SK-N-SH (cell line): Measurements from ENCODE around the gene RDX. TPM values are rescaled to one million over a fixed set of nuclear protein-coding genes. Genes with fewer than 3 reads are reported as not detected.

Experiments
- CTCF ChIA-PET: fragments of 300-600, 350-600 bp; formaldehyde crosslinking; extraction: SDS; loops from one replicate; lab custom pipeline; 2021; lab: Yijun Ruan, JAX
- POLR2A ChIA-PET: fragments of 350-600 bp; sonication (Branson Sonifier 250); formaldehyde crosslinking; extraction: SDS; loops from one replicate; lab custom pipeline; 2020; ENCODE audit warnings: antibody characterized with exemption, inconsistent platforms; lab: Yijun Ruan, JAX
- DNase-seq: peaks from one replicate; pipeline ENCODE4 v3.0.0; 2012
- H2AFZ ChIP-seq: fragments of 200-600 bp; sonication (generic); 2 replicates; pipeline ENCODE4 v1.8.1; 2016; ENCODE audit warnings: antibody characterized with exemption, mild to moderate bottlenecking, low read depth
- H3F3A ChIP-seq: fragments of 200-600 bp; sonication (generic); replicated peaks from 2 replicates; pipeline ENCODE3; 2016; ENCODE audit warnings: antibody characterized with exemption, mild to moderate bottlenecking; ENCODE audit not compliant: insufficient read depth
- H3K27ac ChIP-seq, 2 experiments: fragments of 200-500 bp in 1 of 2; fragments of 200-600 bp in 1 of 2; sonication (Bioruptor generic) in 1 of 2; sonication (generic), shearing (Covaris generic) in 1 of 2; 2 replicates each; pipeline versions ENCODE4 v1.5.1 to v1.6.1; 2014 to 2016; ENCODE audit warnings: low read depth in 2 of 2, inconsistent platforms in 1 of 2, low read length in 1 of 2, mild to moderate bottlenecking in 1 of 2, mixed read lengths in 1 of 2
- H3K27me3 ChIP-seq: fragments of 200-600 bp; sonication (generic), shearing (Covaris generic); 2 replicates; pipeline ENCODE4 v1.6.1; 2016; ENCODE audit warnings: mixed run types; ENCODE audit not compliant: insufficient read depth
- H3K36me3 ChIP-seq, 2 experiments: fragments of 200-500 bp in 1 of 2; fragments of 200-600 bp in 1 of 2; sonication (Bioruptor generic) in 1 of 2; sonication (generic) in 1 of 2; replicated peaks in 1 of 2; 2 replicates each; pipeline versions ENCODE3 to v1.5.1; 2014 to 2016; ENCODE audit warnings: low read length in 1 of 2, mild to moderate bottlenecking in 1 of 2; ENCODE audit not compliant: insufficient read depth in 2 of 2, control insufficient read depth in 1 of 2
- H3K4me1 ChIP-seq, 2 experiments: fragments of 200-500 bp in 1 of 2; fragments of 200-600 bp in 1 of 2; sonication (Bioruptor generic) in 1 of 2; sonication (generic), shearing (Covaris generic) in 1 of 2; 2 replicates each; pipeline versions ENCODE4 v1.5.1 to v1.6.1; 2014 to 2016; ENCODE audit warnings: low read depth in 1 of 2, low read length in 1 of 2, mixed run types in 1 of 2; ENCODE audit not compliant: insufficient read depth in 2 of 2, control insufficient read depth in 1 of 2
- H3K4me2 ChIP-seq: fragments of 200-600 bp; sonication (generic), shearing (Covaris generic); 2 replicates; pipeline ENCODE4 v1.6.1; 2017; ENCODE audit warnings: mixed run types
- H3K4me3 ChIP-seq, 2 experiments: fragments of 200-500 bp in 1 of 2; fragments of 200-600 bp in 1 of 2; sonication (Bioruptor generic) in 1 of 2; sonication (generic), shearing (Covaris generic) in 1 of 2; 2 replicates each; pipeline versions ENCODE4 v1.5.1 to v1.8.1; 2014 to 2016; ENCODE audit warnings: low read depth in 2 of 2, inconsistent platforms in 1 of 2, low read length in 1 of 2, mild to moderate bottlenecking in 1 of 2, mixed read lengths in 1 of 2, moderate library complexity in 1 of 2
- H3K79me2 ChIP-seq: fragments of 200-600 bp; sonication (generic); 2 replicates; pipeline ENCODE4 v1.8.1; 2017; ENCODE audit warnings: mild to moderate bottlenecking; ENCODE audit not compliant: insufficient read depth
- H3K9ac ChIP-seq: fragments of 200-600 bp; sonication (generic); 2 replicates; pipeline ENCODE4 v1.6.1; 2017; ENCODE audit warnings: mixed run types
- H3K9me2 ChIP-seq: fragments of 200-600 bp; sonication (generic); 2 replicates; pipeline ENCODE4 v1.6.1; 2017; ENCODE audit warnings: mixed run types
- H3K9me3 ChIP-seq: fragments of 200-600 bp; sonication (generic); 2 replicates; pipeline ENCODE4 v1.6.1; 2017; ENCODE audit warnings: mixed run types, mild to moderate bottlenecking, moderate library complexity
- H4K20me1 ChIP-seq: fragments of 200-600 bp; sonication (generic); 2 replicates; pipeline ENCODE4 v1.6.1; 2017; ENCODE audit warnings: mild to moderate bottlenecking, mixed run types; ENCODE audit not compliant: insufficient read depth
- CHD2 ChIP-seq: fragments of 150-350 bp; IDR thresholded peaks from 2 replicates; pipeline ENCODE4 v1.6.1; 2018; ENCODE audit warnings: low read length; ENCODE audit not compliant: partially characterized antibody
- ELF1 ChIP-seq: IDR thresholded peaks from 2 replicates; pipeline ENCODE4 v1.4.0; 2012
- EP300 ChIP-seq, 2 experiments: IDR thresholded peaks; 2 replicates each; pipeline versions ENCODE4 v1.4.0 to v1.6.1; 2012; ENCODE audit warnings: borderline replicate concordance in 1 of 2, low read depth in 1 of 2, low read length in 1 of 2
- EZH2phosphoT487 ChIP-seq: fragments of 200-600 bp; sonication (generic); IDR thresholded peaks from 2 replicates; pipeline ENCODE4 v1.6.1; 2017; ENCODE audit warnings: low read depth, mixed run types, mild to moderate bottlenecking, antibody characterized with exemption, moderate library complexity, borderline replicate concordance
- FOXJ3 ChIP-seq: sonication (generic); formaldehyde crosslinking; IDR thresholded peaks from 2 replicates; pipeline ENCODE4 v1.5.1; 2020; ENCODE audit warnings: mild to moderate bottlenecking, missing genetic modification reagents
- GATA2 ChIP-seq: sonication (generic); formaldehyde crosslinking; IDR thresholded peaks from 2 replicates; pipeline ENCODE4 v1.5.0; 2020; ENCODE audit warnings: mild to moderate bottlenecking, missing genetic modification reagents
- JUND ChIP-seq: IDR thresholded peaks from 2 replicates; pipeline ENCODE4 v1.4.0; 2012
- MXI1 ChIP-seq: IDR thresholded peaks from 2 replicates; pipeline ENCODE4 v1.6.1; 2012; ENCODE audit warnings: mild to moderate bottlenecking, low read depth, low read length, improper control_type of control experiment
- NFIC ChIP-seq: IDR thresholded peaks from 2 replicates; pipeline ENCODE4 v1.4.0; 2012; ENCODE audit warnings: borderline replicate concordance
- NRF1 ChIP-seq: IDR thresholded peaks from 2 replicates; pipeline ENCODE4 v1.6.1; 2012; ENCODE audit warnings: low read depth, mild to moderate bottlenecking, low read length
- RAD21 ChIP-seq: IDR thresholded peaks from 2 replicates; pipeline ENCODE4 v1.6.1; 2012; ENCODE audit warnings: mild to moderate bottlenecking, low read length
- RFX5 ChIP-seq: IDR thresholded peaks from 2 replicates; pipeline ENCODE4 v1.6.1; 2012; ENCODE audit warnings: mild to moderate bottlenecking, improper control_type of control experiment, low read length
- RXRA ChIP-seq: IDR thresholded peaks from 2 replicates; pipeline ENCODE4 v1.4.0; 2012; ENCODE audit warnings: low read depth, mild to moderate bottlenecking, borderline replicate concordance
- SIN3A ChIP-seq: IDR thresholded peaks from 2 replicates; pipeline ENCODE4 v1.6.1; 2012; ENCODE audit warnings: low read depth, mild to moderate bottlenecking, low read length, moderate library complexity, borderline replicate concordance
- TAF1 ChIP-seq: IDR thresholded peaks from 2 replicates; pipeline ENCODE4 v1.6.1; 2012; ENCODE audit warnings: low read depth, mild to moderate bottlenecking, low read length, moderate library complexity, borderline replicate concordance
- TCF12 ChIP-seq: IDR thresholded peaks from 2 replicates; pipeline ENCODE4 v1.4.0; 2012
- TEAD4 ChIP-seq: IDR thresholded peaks from 2 replicates; pipeline ENCODE4 v1.4.0; 2012; ENCODE audit warnings: mild to moderate bottlenecking, borderline replicate concordance; ENCODE audit not compliant: insufficient read depth
- WGBS: methylation state at CpG from one replicate; pipeline ENCODE4 v1.1.6; 2017; ENCODE audit warnings: low lambda C conversion rate; 5-methylcytosine and 5-hydroxymethylcytosine counted together
- polyA plus RNA-seq, 3 experiments: library from polyadenylated mRNA; depleted of rRNA; stranded (reverse); fragments of >200 nt; gene quantifications; 2 replicates each; pipeline ENCODE4 v1.2.3, GENCODE V29; 2012
- TF ChIP-seq, protein P1 (sequence below): IDR thresholded peaks from 2 replicates; pipeline ENCODE4 v1.4.0; 2012; ENCODE audit warnings: low read depth
- TF ChIP-seq, protein P2 (sequence below): IDR thresholded peaks from 2 replicates; pipeline ENCODE4 v1.4.0; 2012; ENCODE audit warnings: low read depth, borderline replicate concordance
- TF ChIP-seq, protein P3 (sequence below): IDR thresholded peaks from 2 replicates; pipeline ENCODE4; 2012
- TF ChIP-seq, protein P4 (sequence below): fragments of 200-600 bp; sonication (generic); IDR thresholded peaks from 2 replicates; pipeline ENCODE4 v1.6.1; 2017; ENCODE audit warnings: antibody characterized with exemption, mild to moderate bottlenecking, moderate library complexity
- TF ChIP-seq, protein P5 (sequence below): IDR thresholded peaks from 2 replicates; pipeline ENCODE4 v1.4.0; 2012; ENCODE audit warnings: low read depth, borderline replicate concordance

Gene RDX
- polyA plus RNA-seq, 1 of the 3 experiments (the other 2 are of a cell fraction), result 29.4 TPM

DNA sequence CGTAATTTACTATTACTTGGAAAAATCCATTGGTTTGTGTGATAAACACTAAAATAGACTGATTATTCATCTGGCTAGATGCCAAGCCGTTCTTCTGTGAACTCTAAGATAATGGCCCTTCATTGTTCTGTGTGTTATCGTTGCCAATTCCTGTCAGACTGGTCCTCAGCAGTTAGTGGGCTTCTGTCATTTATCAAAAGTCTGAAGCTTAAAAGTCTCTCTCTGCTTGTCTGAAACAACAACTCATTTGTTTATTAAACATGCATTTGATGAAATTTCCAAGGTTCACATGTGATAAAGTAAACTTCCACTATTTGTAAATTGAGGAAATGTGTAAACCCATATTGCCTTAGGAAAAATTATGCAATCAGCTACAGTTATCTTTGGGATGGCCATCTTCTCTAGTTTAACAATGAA, 21.1 kb upstream of the RDX start:
- 16% methylated on average over 3 of the region's 3 CpGs for WGBS
- ChIA-PET CTCF (interaction anchor here (0.9 to 1.1 kb wide), 3 partner anchors 9 to 24 kb away, joined by 3 read pairs; no protein-coding TSS in a partner anchor), POLR2A (no interaction called here)
- Histone ChIP-seq H2AFZ (no peak overlapping the region), H3K9me2 (no peaks in the 10 kb centered on the region), H3F3A (peaks cover 2% of the 10 kb centered on the region), H3K4me3 (no peak overlapping the region), H3K4me1 (peaks cover 15 to 25% of the 10 kb centered on the region in 2 experiments; a peak in 3 of 4 replicates), H3K79me2 (no peaks in the 10 kb centered on the region), H3K4me2 (0 out of 2 replicates have a peak overlapping the region, but pooled peaks have one; percentile 1), H4K20me1 (no peaks in the 10 kb centered on the region), H3K36me3 (no peaks in the 10 kb centered on the region), H3K27ac (peak overlapping the region in 1 of 2 experiments; percentile 48; a peak in 1 of 4 replicates), H3K9me3 (no peaks in the 10 kb centered on the region), H3K9ac (no peak overlapping the region), H3K27me3 (no peaks in the 10 kb centered on the region)
- TF ChIP-seq ELF1, result no peak
- peak; percentile 28; the same call in 1 of the 2 replicates for TF ChIP-seq TEAD4
- TF ChIP-seq, protein P1, sequence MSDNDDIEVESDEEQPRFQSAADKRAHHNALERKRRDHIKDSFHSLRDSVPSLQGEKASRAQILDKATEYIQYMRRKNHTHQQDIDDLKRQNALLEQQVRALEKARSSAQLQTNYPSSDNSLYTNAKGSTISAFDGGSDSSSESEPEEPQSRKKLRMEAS, result no peak
- peak in 1 of 2 experiments; percentile 43; a peak in 2 of 4 replicates for TF ChIP-seq EP300 (IDR thresholded peaks at IDR 0.05; ENCODE audit: borderline replicate concordance in 1 of 2, low read depth in 1 of 2, low read length in 1 of 2)
- TF ChIP-seq GATA2 (CRISPR knock-in tag), result peak; percentile 81
- no peak for TF ChIP-seq RAD21
- TF ChIP-seq CHD2, result peak; percentile 28
- TF ChIP-seq NFIC, result peak; percentile 88
- peak; percentile 13; the same call in 1 of the 2 replicates for TF ChIP-seq JUND
- peak; percentile 65 for TF ChIP-seq TCF12
- TF ChIP-seq, protein P2, sequence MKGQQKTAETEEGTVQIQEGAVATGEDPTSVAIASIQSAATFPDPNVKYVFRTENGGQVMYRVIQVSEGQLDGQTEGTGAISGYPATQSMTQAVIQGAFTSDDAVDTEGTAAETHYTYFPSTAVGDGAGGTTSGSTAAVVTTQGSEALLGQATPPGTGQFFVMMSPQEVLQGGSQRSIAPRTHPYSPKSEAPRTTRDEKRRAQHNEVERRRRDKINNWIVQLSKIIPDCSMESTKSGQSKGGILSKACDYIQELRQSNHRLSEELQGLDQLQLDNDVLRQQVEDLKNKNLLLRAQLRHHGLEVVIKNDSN, result no peak
- TF ChIP-seq, protein P3, sequence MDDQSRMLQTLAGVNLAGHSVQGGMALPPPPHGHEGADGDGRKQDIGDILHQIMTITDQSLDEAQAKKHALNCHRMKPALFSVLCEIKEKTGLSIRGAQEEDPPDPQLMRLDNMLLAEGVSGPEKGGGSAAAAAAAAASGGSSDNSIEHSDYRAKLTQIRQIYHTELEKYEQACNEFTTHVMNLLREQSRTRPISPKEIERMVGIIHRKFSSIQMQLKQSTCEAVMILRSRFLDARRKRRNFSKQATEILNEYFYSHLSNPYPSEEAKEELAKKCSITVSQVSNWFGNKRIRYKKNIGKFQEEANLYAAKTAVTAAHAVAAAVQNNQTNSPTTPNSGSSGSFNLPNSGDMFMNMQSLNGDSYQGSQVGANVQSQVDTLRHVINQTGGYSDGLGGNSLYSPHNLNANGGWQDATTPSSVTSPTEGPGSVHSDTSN, result peak; percentile 75
- 0 out of 2 replicates have a peak, but pooled peaks have one; percentile 10 for TF ChIP-seq MXI1
- peak; percentile 62 for DNase-seq

DNA sequence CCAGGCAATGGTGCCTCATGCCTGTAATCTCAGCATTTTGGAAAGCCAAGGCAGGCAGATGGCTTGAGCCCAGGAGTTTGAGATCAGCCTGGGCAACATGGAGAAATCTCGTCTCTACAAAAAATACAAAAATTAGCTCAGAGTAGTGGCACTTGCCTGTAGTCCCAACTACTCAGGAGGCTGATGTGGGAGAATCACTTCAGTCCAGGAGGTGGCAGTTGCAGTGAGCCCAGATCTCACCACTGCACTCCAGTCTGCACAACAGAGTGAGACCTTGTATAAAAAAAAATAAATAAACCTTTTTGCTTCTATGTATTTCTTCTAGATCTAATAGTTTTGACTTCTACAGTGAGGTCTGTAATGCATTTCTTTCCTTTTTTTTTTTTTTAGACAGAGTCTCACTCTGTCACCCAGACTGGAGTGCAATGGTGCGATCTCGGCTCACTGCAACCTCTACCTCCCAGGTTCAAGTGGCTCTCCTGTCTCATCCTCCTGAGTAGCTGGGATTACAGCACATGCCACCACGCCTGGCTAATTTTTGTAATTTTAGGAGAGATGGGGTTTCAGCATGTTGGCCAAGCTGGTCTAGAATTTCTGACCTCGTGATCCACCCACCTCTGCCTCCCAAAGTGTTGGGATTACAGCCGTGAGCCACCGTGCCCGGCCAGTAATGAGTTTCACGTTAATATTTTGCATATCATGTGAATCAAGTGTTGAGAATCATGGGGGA, 18.1 kb upstream of the RDX start:
- WGBS, result 92% methylated on average over 9 of the region's 9 CpGs
- no peaks in the 10 kb centered on the region for H3K79me2 ChIP-seq
- POLR2A ChIA-PET, result no interaction called here
- H3K36me3 ChIP-seq, result no peaks in the 10 kb centered on the region
- peaks cover 11% of the 10 kb centered on the region for H3F3A ChIP-seq
- H3K27me3 ChIP-seq, result no peaks in the 10 kb centered on the region
- H3K4me2 ChIP-seq, result no peak overlapping the region
- peaks cover 15 to 37% of the 10 kb centered on the region in 2 experiments; a peak in 3 of 4 replicates for H3K4me1 ChIP-seq
- no peaks in the 10 kb centered on the region for H3K9me2 ChIP-seq
- no peak overlapping the region for H3K9ac ChIP-seq
- CTCF ChIA-PET, result no interaction called here
- no peak for DNase-seq
- H4K20me1 ChIP-seq, result no peaks in the 10 kb centered on the region
- H3K27ac ChIP-seq, result no peak overlapping the region
- no peaks in the 10 kb centered on the region for H3K9me3 ChIP-seq
- no peak overlapping the region for H3K4me3 ChIP-seq
- no peak overlapping the region for H2AFZ ChIP-seq
- TF ChIP-seq NRF1 (no peak), JUND (no peak), EZH2phosphoT487 (no peak), SIN3A (no peak), RFX5 (no peak), CHD2 (no peak), TAF1 (no peak), RXRA (no peak), EP300 (IDR thresholded peaks at IDR 0.05; ENCODE audit: borderline replicate concordance in 1 of 2, low read depth in 1 of 2, low read length in 1 of 2) (no peak), FOXJ3 (CRISPR knock-in tag) (no peak)
- TF ChIP-seq, protein P4, sequence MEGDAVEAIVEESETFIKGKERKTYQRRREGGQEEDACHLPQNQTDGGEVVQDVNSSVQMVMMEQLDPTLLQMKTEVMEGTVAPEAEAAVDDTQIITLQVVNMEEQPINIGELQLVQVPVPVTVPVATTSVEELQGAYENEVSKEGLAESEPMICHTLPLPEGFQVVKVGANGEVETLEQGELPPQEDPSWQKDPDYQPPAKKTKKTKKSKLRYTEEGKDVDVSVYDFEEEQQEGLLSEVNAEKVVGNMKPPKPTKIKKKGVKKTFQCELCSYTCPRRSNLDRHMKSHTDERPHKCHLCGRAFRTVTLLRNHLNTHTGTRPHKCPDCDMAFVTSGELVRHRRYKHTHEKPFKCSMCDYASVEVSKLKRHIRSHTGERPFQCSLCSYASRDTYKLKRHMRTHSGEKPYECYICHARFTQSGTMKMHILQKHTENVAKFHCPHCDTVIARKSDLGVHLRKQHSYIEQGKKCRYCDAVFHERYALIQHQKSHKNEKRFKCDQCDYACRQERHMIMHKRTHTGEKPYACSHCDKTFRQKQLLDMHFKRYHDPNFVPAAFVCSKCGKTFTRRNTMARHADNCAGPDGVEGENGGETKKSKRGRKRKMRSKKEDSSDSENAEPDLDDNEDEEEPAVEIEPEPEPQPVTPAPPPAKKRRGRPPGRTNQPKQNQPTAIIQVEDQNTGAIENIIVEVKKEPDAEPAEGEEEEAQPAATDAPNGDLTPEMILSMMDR, result no peak
- TF ChIP-seq, protein P5, sequence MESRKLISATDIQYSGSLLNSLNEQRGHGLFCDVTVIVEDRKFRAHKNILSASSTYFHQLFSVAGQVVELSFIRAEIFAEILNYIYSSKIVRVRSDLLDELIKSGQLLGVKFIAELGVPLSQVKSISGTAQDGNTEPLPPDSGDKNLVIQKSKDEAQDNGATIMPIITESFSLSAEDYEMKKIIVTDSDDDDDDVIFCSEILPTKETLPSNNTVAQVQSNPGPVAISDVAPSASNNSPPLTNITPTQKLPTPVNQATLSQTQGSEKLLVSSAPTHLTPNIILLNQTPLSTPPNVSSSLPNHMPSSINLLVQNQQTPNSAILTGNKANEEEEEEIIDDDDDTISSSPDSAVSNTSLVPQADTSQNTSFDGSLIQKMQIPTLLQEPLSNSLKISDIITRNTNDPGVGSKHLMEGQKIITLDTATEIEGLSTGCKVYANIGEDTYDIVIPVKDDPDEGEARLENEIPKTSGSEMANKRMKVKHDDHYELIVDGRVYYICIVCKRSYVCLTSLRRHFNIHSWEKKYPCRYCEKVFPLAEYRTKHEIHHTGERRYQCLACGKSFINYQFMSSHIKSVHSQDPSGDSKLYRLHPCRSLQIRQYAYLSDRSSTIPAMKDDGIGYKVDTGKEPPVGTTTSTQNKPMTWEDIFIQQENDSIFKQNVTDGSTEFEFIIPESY, result no peak
